Measurements from ENCODE around the gene HIBADH.

GRCh38 chr7:27491534-27491933, 171.1 kb downstream of the HIBADH start:
- TF ChIP-seq EZH2phosphoT487 (IDR thresholded peaks at IDR 0.05; ENCODE audit: borderline replicate concordance), result no peak
- TF ChIP-seq, protein P1, sequence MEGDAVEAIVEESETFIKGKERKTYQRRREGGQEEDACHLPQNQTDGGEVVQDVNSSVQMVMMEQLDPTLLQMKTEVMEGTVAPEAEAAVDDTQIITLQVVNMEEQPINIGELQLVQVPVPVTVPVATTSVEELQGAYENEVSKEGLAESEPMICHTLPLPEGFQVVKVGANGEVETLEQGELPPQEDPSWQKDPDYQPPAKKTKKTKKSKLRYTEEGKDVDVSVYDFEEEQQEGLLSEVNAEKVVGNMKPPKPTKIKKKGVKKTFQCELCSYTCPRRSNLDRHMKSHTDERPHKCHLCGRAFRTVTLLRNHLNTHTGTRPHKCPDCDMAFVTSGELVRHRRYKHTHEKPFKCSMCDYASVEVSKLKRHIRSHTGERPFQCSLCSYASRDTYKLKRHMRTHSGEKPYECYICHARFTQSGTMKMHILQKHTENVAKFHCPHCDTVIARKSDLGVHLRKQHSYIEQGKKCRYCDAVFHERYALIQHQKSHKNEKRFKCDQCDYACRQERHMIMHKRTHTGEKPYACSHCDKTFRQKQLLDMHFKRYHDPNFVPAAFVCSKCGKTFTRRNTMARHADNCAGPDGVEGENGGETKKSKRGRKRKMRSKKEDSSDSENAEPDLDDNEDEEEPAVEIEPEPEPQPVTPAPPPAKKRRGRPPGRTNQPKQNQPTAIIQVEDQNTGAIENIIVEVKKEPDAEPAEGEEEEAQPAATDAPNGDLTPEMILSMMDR (conservative IDR thresholded peaks at IDR 0.05; ENCODE audit: low read length), result no peak

Measured in Loucy (cell line).